ENCODE data around the gene SLC49A4.

Gene SLC49A4

GRCh38 chr3:122786066-122786465 lies 8.8 kb upstream of the SLC49A4 start:
- H3K9me3 ChIP-seq (ENCODE audit: control insufficient read depth, low read length): no peaks in the 10 kb centered on the region

GRCh38 chr3:122787872-122788271 lies 7.0 kb upstream of the SLC49A4 start:
- Histone ChIP-seq H3K4me1 (ENCODE audit: control insufficient read depth, insufficient read depth, low read length) (no peaks in the 10 kb centered on the region), H3K4me3 (ENCODE audit: insufficient read depth, low read depth, low read length) (no peak overlapping the region), H3K27ac (ENCODE audit: insufficient read depth, low read depth, low read length, poor library complexity, severe bottlenecking) (no peak overlapping the region), H3K27me3 (ENCODE audit: control insufficient read depth, insufficient read depth, low read length, poor library complexity, severe bottlenecking) (no peaks in the 10 kb centered on the region), H3K9me3 (ENCODE audit: control insufficient read depth, low read length) (no peaks in the 10 kb centered on the region), H3K36me3 (ENCODE audit: control insufficient read depth, insufficient read depth, low read length) (no peaks in the 10 kb centered on the region)
- 91 to 94% methylated on average over 2 of the region's 2 CpGs for WGBS, 2 experiments

More at GRCh38 chr3:122786066-122786465, 8.8 kb upstream of the SLC49A4 start:
- Histone ChIP-seq H3K27me3 (ENCODE audit: control insufficient read depth, insufficient read depth, low read length, poor library complexity, severe bottlenecking) (no peaks in the 10 kb centered on the region), H3K4me1 (ENCODE audit: control insufficient read depth, insufficient read depth, low read length) (no peaks in the 10 kb centered on the region), H3K4me3 (ENCODE audit: insufficient read depth, low read depth, low read length) (no peak overlapping the region), H3K27ac (ENCODE audit: insufficient read depth, low read depth, low read length, poor library complexity, severe bottlenecking) (no peak overlapping the region), H3K36me3 (ENCODE audit: control insufficient read depth, insufficient read depth, low read length) (peaks cover 5% of the 10 kb centered on the region)
- 100% methylated on average over 1 of the region's 1 CpG; no CpG with 5 or more reads in 1 of the 2 experiments for WGBS, 2 experiments

GRCh38 chr3:122789585-122790273 lies 5.1 kb upstream of the SLC49A4 start:
- no peaks in the 10 kb centered on the region for H3K36me3 ChIP-seq (ENCODE audit: control insufficient read depth, insufficient read depth, low read length)
- H3K27me3 ChIP-seq (ENCODE audit: control insufficient read depth, insufficient read depth, low read length, poor library complexity, severe bottlenecking): no peaks in the 10 kb centered on the region
- no peak overlapping the region for H3K4me3 ChIP-seq (ENCODE audit: insufficient read depth, low read depth, low read length)
- no peaks in the 10 kb centered on the region for H3K4me1 ChIP-seq (ENCODE audit: control insufficient read depth, insufficient read depth, low read length)
- no peak overlapping the region for H3K27ac ChIP-seq (ENCODE audit: insufficient read depth, low read depth, low read length, poor library complexity, severe bottlenecking)
- WGBS, 2 experiments: 89 to 90% methylated on average over 11 of the region's 11 CpGs
- H3K9me3 ChIP-seq (ENCODE audit: control insufficient read depth, low read length): no peaks in the 10 kb centered on the region

- WGBS, 2 experiments: 0% methylated on average over 45 to 46 of the region's 46 CpGs
- H3K9me3 ChIP-seq (ENCODE audit: control insufficient read depth, low read length): no peaks in the 10 kb centered on the region
- peaks cover 6% of the 10 kb centered on the region for H3K4me1 ChIP-seq (ENCODE audit: control insufficient read depth, insufficient read depth, low read length)
- no peaks in the 10 kb centered on the region for H3K36me3 ChIP-seq (ENCODE audit: control insufficient read depth, insufficient read depth, low read length)
- H3K27ac ChIP-seq (ENCODE audit: insufficient read depth, low read depth, low read length, poor library complexity, severe bottlenecking): peak within 1 kb of the TSS; percentile 91
- H3K4me3 ChIP-seq (ENCODE audit: insufficient read depth, low read depth, low read length): peak within 1 kb of the TSS; percentile 77
- peaks cover 4% of the 10 kb centered on the region for H3K27me3 ChIP-seq (ENCODE audit: control insufficient read depth, insufficient read depth, low read length, poor library complexity, severe bottlenecking)
Observed at GRCh38 chr3:122793568-122794416, 1.1 kb upstream of the SLC49A4 start, which contains the start of gene HSPBAP1. HSPBAP1 (minus strand) TSS chr3:122793831; CDS start chr3:122793680, 151 bp downstream.

- Histone ChIP-seq H3K36me3 (ENCODE audit: control insufficient read depth, insufficient read depth, low read length) (no peaks in the 10 kb centered on the region), H3K4me1 (ENCODE audit: control insufficient read depth, insufficient read depth, low read length) (peaks cover 6% of the 10 kb centered on the region), H3K27me3 (ENCODE audit: control insufficient read depth, insufficient read depth, low read length, poor library complexity, severe bottlenecking) (peaks cover 4% of the 10 kb centered on the region), H3K4me3 (ENCODE audit: insufficient read depth, low read depth, low read length) (peak overlapping the region; percentile 77), H3K27ac (ENCODE audit: insufficient read depth, low read depth, low read length, poor library complexity, severe bottlenecking) (peak overlapping the region; percentile 91), H3K9me3 (ENCODE audit: control insufficient read depth, low read length) (no peaks in the 10 kb centered on the region)
- WGBS, 2 experiments: 1% methylated on average over 5 to 6 of the region's 6 CpGs
Observed at GRCh38 chr3:122794483-122794778, 438 bp upstream of the SLC49A4 start.

GRCh38 chr3:122795674-122796195 lies 866 bp downstream of the SLC49A4 start:
- Histone ChIP-seq H3K9me3 (ENCODE audit: control insufficient read depth, low read length) (no peaks in the 10 kb centered on the region), H3K4me3 (ENCODE audit: insufficient read depth, low read depth, low read length) (peak overlapping the region; percentile 77), H3K27me3 (ENCODE audit: control insufficient read depth, insufficient read depth, low read length, poor library complexity, severe bottlenecking) (peaks cover 4% of the 10 kb centered on the region), H3K36me3 (ENCODE audit: control insufficient read depth, insufficient read depth, low read length) (no peaks in the 10 kb centered on the region), H3K4me1 (ENCODE audit: control insufficient read depth, insufficient read depth, low read length) (peaks cover 6% of the 10 kb centered on the region), H3K27ac (ENCODE audit: insufficient read depth, low read depth, low read length, poor library complexity, severe bottlenecking) (peak overlapping the region; percentile 52)
- whole genome bisulfite sequencing, 2 experiments: 49 to 51% methylated on average over 11 of the region's 11 CpGs

GRCh38 chr3:122797291-122797690 lies 2.4 kb downstream of the SLC49A4 start:
- WGBS, 2 experiments: 93 to 94% methylated on average over 2 to 3 of the region's 3 CpGs
- Histone ChIP-seq H3K9me3 (ENCODE audit: control insufficient read depth, low read length) (no peaks in the 10 kb centered on the region), H3K27ac (ENCODE audit: insufficient read depth, low read depth, low read length, poor library complexity, severe bottlenecking) (no peak overlapping the region), H3K27me3 (ENCODE audit: control insufficient read depth, insufficient read depth, low read length, poor library complexity, severe bottlenecking) (peaks cover 4% of the 10 kb centered on the region), H3K4me3 (ENCODE audit: insufficient read depth, low read depth, low read length) (no peak overlapping the region), H3K36me3 (ENCODE audit: control insufficient read depth, insufficient read depth, low read length) (no peaks in the 10 kb centered on the region), H3K4me1 (ENCODE audit: control insufficient read depth, insufficient read depth, low read length) (peaks cover 6% of the 10 kb centered on the region)

- Histone ChIP-seq H3K27ac (ENCODE audit: insufficient read depth, low read depth, low read length, poor library complexity, severe bottlenecking) (no peak overlapping the region), H3K4me3 (ENCODE audit: insufficient read depth, low read depth, low read length) (no peak overlapping the region), H3K27me3 (ENCODE audit: control insufficient read depth, insufficient read depth, low read length, poor library complexity, severe bottlenecking) (peaks cover 4% of the 10 kb centered on the region), H3K9me3 (ENCODE audit: control insufficient read depth, low read length) (no peaks in the 10 kb centered on the region), H3K4me1 (ENCODE audit: control insufficient read depth, insufficient read depth, low read length) (peaks cover 6% of the 10 kb centered on the region), H3K36me3 (ENCODE audit: control insufficient read depth, insufficient read depth, low read length) (no peaks in the 10 kb centered on the region)
- WGBS, 2 experiments: 92% methylated on average over 2 of the region's 2 CpGs
Observed at GRCh38 chr3:122799322-122799721, 4.5 kb downstream of the SLC49A4 start.

- WGBS, 2 experiments: 87 to 91% methylated on average over 1 of the region's 1 CpG
- H3K4me3 ChIP-seq (ENCODE audit: insufficient read depth, low read depth, low read length): no peak overlapping the region
- H3K36me3 ChIP-seq (ENCODE audit: control insufficient read depth, insufficient read depth, low read length): no peaks in the 10 kb centered on the region
- H3K27me3 ChIP-seq (ENCODE audit: control insufficient read depth, insufficient read depth, low read length, poor library complexity, severe bottlenecking): peaks cover 4% of the 10 kb centered on the region
- H3K9me3 ChIP-seq (ENCODE audit: control insufficient read depth, low read length): no peaks in the 10 kb centered on the region
- H3K27ac ChIP-seq (ENCODE audit: insufficient read depth, low read depth, low read length, poor library complexity, severe bottlenecking): no peak overlapping the region
- H3K4me1 ChIP-seq (ENCODE audit: control insufficient read depth, insufficient read depth, low read length): peaks cover 6% of the 10 kb centered on the region
Observed at GRCh38 chr3:122800031-122800430, 5.2 kb downstream of the SLC49A4 start.

GRCh38 chr3:122800706-122801237 lies 5.9 kb downstream of the SLC49A4 start:
- peaks cover 4% of the 10 kb centered on the region for H3K4me1 ChIP-seq (ENCODE audit: control insufficient read depth, insufficient read depth, low read length)
- no peak overlapping the region for H3K4me3 ChIP-seq (ENCODE audit: insufficient read depth, low read depth, low read length)
- 87 to 93% methylated on average over 3 of the region's 3 CpGs for WGBS, 2 experiments
- H3K27me3 ChIP-seq (ENCODE audit: control insufficient read depth, insufficient read depth, low read length, poor library complexity, severe bottlenecking): peaks cover 4% of the 10 kb centered on the region
- H3K9me3 ChIP-seq (ENCODE audit: control insufficient read depth, low read length): no peaks in the 10 kb centered on the region
- no peaks in the 10 kb centered on the region for H3K36me3 ChIP-seq (ENCODE audit: control insufficient read depth, insufficient read depth, low read length)
- no peak overlapping the region for H3K27ac ChIP-seq (ENCODE audit: insufficient read depth, low read depth, low read length, poor library complexity, severe bottlenecking)
